SK-N-SH treated with all-trans-retinoic acid at 6 μM for 48 hours (cell line): ENCODE measurements around the gene CAPS2.

Source experiments
- ATAC-seq: fragments of 200-7000 bp; cut with Tn5 transposase; 3 replicates; pipeline ENCODE4 v1.9.1; 2020; ENCODE audit warnings: mild to moderate bottlenecking, moderate library complexity
- ARNTL ChIP-seq: fragments of 450-650 bp; formaldehyde crosslinking; IDR thresholded peaks from 2 replicates; pipeline ENCODE4 v1.5.0; 2020; ENCODE audit warnings: low read depth, mild to moderate bottlenecking, moderate library complexity, borderline replicate concordance
- BACH2 ChIP-seq: fragments of 250-450 bp; sonication (Bioruptor Pico); IDR thresholded peaks from 2 replicates; pipeline ENCODE4 v1.9.0; 2021; ENCODE audit warnings: mild to moderate bottlenecking, borderline replicate concordance
- CSDC2 ChIP-seq: fragments of 250-450 bp; sonication (Bioruptor Pico); IDR thresholded peaks from 2 replicates; pipeline ENCODE4 v1.5.0; 2020; ENCODE audit warnings: mild to moderate bottlenecking, moderate library complexity
- CSRNP3 ChIP-seq: fragments of 250-450 bp; sonication (Bioruptor Pico); IDR thresholded peaks from 2 replicates; pipeline ENCODE4 v1.5.1; 2021; ENCODE audit warnings: mild to moderate bottlenecking, moderate library complexity
- GLIS3 ChIP-seq: fragments of 250-450 bp; sonication (Bioruptor Pico); IDR thresholded peaks from 2 replicates; pipeline ENCODE4 v1.5.0; 2020; ENCODE audit warnings: mild to moderate bottlenecking, moderate library complexity
- ISL1 ChIP-seq: fragments of 250-450 bp; sonication (Bioruptor Pico); IDR thresholded peaks from 2 replicates; pipeline ENCODE4 v2.1.2; 2022; ENCODE audit warnings: mild to moderate bottlenecking, moderate library complexity
- PATZ1 ChIP-seq: fragments of 250-450 bp; sonication (Bioruptor Pico); IDR thresholded peaks from 2 replicates; pipeline ENCODE4 v1.8.0; 2020; ENCODE audit warnings: mild to moderate bottlenecking, moderate library complexity, borderline replicate concordance
- PPARA ChIP-seq: fragments of 250-450 bp; sonication (Bioruptor Pico); IDR thresholded peaks from 2 replicates; pipeline ENCODE4 v1.5.0; 2020; ENCODE audit warnings: mild to moderate bottlenecking, borderline replicate concordance
- RARB ChIP-seq: fragments of 250-450 bp; sonication (Bioruptor Pico); IDR thresholded peaks from 2 replicates; pipeline ENCODE4 v1.8.0; 2021; ENCODE audit warnings: mild to moderate bottlenecking, moderate library complexity
- SNAI2 ChIP-seq: fragments of 250-450 bp; sonication (Bioruptor Pico); IDR thresholded peaks from 2 replicates; pipeline ENCODE4 v1.5.0; 2020; ENCODE audit warnings: mild to moderate bottlenecking, moderate library complexity
- TCF4 ChIP-seq: fragments of 250-450 bp; sonication (Bioruptor Pico); IDR thresholded peaks from 2 replicates; pipeline ENCODE4 v1.8.0; 2021; ENCODE audit warnings: mild to moderate bottlenecking, moderate library complexity, borderline replicate concordance
- TOX ChIP-seq: fragments of 250-450 bp; sonication (Bioruptor Pico); IDR thresholded peaks from 2 replicates; pipeline ENCODE4 v1.8.0; 2021; ENCODE audit warnings: mild to moderate bottlenecking, moderate library complexity, borderline replicate concordance
- TSHZ2 ChIP-seq: fragments of 250-450 bp; sonication (Bioruptor Pico); IDR thresholded peaks from 2 replicates; pipeline ENCODE4 v1.5.0; 2020; ENCODE audit warnings: mild to moderate bottlenecking, moderate library complexity
- ZC3H10 ChIP-seq: fragments of 250-450 bp; sonication (Bioruptor Pico); IDR thresholded peaks from 2 replicates; pipeline ENCODE4 v1.5.1; 2021; ENCODE audit warnings: mild to moderate bottlenecking, moderate library complexity
- ZFP3 ChIP-seq: fragments of 250-450 bp; sonication (Bioruptor Pico); IDR thresholded peaks from 2 replicates; pipeline ENCODE4 v1.5.0; 2020; ENCODE audit warnings: mild to moderate bottlenecking, moderate library complexity
- ZFP30 ChIP-seq: fragments of 450-650 bp; formaldehyde crosslinking; IDR thresholded peaks from 2 replicates; pipeline ENCODE4 v1.5.0; 2022; ENCODE audit warnings: mild to moderate bottlenecking, moderate library complexity
- ZNF565 ChIP-seq: fragments of 450-650 bp; formaldehyde crosslinking; conservative IDR thresholded peaks from 2 replicates; pipeline ENCODE4 v1.5.0; 2020; ENCODE audit warnings: low read depth, mild to moderate bottlenecking, moderate library complexity
- ZNF70 ChIP-seq: fragments of 450-650 bp; formaldehyde crosslinking; IDR thresholded peaks from 2 replicates; pipeline ENCODE4 v1.5.0; 2020; ENCODE audit warnings: mild to moderate bottlenecking, moderate library complexity
- ZNF8 ChIP-seq: fragments of 450-650 bp; formaldehyde crosslinking; IDR thresholded peaks from 2 replicates; pipeline ENCODE4 v1.5.0; 2020; ENCODE audit warnings: mild to moderate bottlenecking, moderate library complexity

CAPS2 gene

GRCh38 chr12:75257510-75257909 is 72.6 kb downstream of the CAPS2 start (continued):
- TF ChIP-seq TSHZ2 (CRISPR knock-in tag) (no peak), ZNF565 (CRISPR knock-in tag) (no peak), GLIS3 (no peak)

GRCh38 chr12:75245108-75245507 is 85.0 kb downstream of the CAPS2 start:
- TF ChIP-seq PATZ1 (no peak), SNAI2 (CRISPR knock-in tag) (no peak), GLIS3 (no peak), ZNF70 (CRISPR knock-in tag) (no peak), ZNF8 (CRISPR knock-in tag) (no peak), ARNTL (CRISPR knock-in tag) (no peak)
- ATAC-seq: no peak

GRCh38 chr12:75239987-75240386 is 90.1 kb downstream of the CAPS2 start:
- no peak for ATAC-seq
- no peak for TF ChIP-seq TSHZ2 (CRISPR knock-in tag)
- TF ChIP-seq TCF4: no peak
- no peak for TF ChIP-seq SNAI2 (CRISPR knock-in tag)
- TF ChIP-seq ZNF70 (CRISPR knock-in tag): no peak
- TF ChIP-seq CSRNP3 (CRISPR knock-in tag): no peak
- TF ChIP-seq BACH2 (CRISPR knock-in tag): no peak
- no peak for TF ChIP-seq TOX (CRISPR knock-in tag)
- no peak for TF ChIP-seq ZFP3
- no peak for TF ChIP-seq ZFP30
- TF ChIP-seq, all 23 proteins: peak for 0

- no peak for ATAC-seq
- no peak for TF ChIP-seq BACH2 (CRISPR knock-in tag)
- no peak for TF ChIP-seq PATZ1
- TF ChIP-seq CSDC2 (CRISPR knock-in tag): no peak
- no peak for TF ChIP-seq ZC3H10 (CRISPR knock-in tag)
Observed at GRCh38 chr12:75236206-75236605, 93.9 kb downstream of the CAPS2 start.

- ATAC-seq: no peak
- TF ChIP-seq BACH2 (CRISPR knock-in tag) (no peak), CSRNP3 (CRISPR knock-in tag) (no peak), GLIS3 (no peak), ZFP30 (no peak), ISL1 (no peak), TSHZ2 (CRISPR knock-in tag) (no peak), TCF4 (no peak), PPARA (no peak), TOX (CRISPR knock-in tag) (no peak), RARB (no peak), ZNF565 (CRISPR knock-in tag) (no peak)
Observed at GRCh38 chr12:75227132-75227531, 103.0 kb downstream of the CAPS2 start.
